BJ (cell line): ENCODE data around the gene PATL1. TPM values are rescaled to one million over a fixed set of nuclear protein-coding genes. Genes with fewer than 3 reads are reported as not detected.

ENCODE experiments used
- CTCF ChIA-PET: fragments of 350-600 bp; formaldehyde crosslinking; extraction: SDS; loops from one replicate; lab custom pipeline; 2021; ENCODE audit warnings: antibody characterized with exemption, inconsistent platforms; lab: Yijun Ruan, JAX
- POLR2A ChIA-PET: fragments of 300-600 bp; sonication (Branson Sonifier 250); formaldehyde crosslinking; extraction: SDS; loops from one replicate; lab custom pipeline; 2021; ENCODE audit warnings: antibody characterized with exemption; lab: Charles Lee
- DNase-seq: peaks from one replicate; pipeline ENCODE4 v3.0.0-alpha.2; 2011; ENCODE audit warnings: low read depth
- H3K27me3 ChIP-seq: 2 replicates; pipeline ENCODE4 v1.6.0; 2011; ENCODE audit warnings: low read length; ENCODE audit not compliant: control insufficient read depth, insufficient read depth
- H3K36me3 ChIP-seq: 2 replicates; pipeline ENCODE4 v1.5.1; 2011; ENCODE audit warnings: low read length; ENCODE audit not compliant: control insufficient read depth, insufficient read depth
- H3K4me3 ChIP-seq: 2 replicates; pipeline ENCODE4 v1.5.1; 2011; ENCODE audit warnings: low read depth, mild to moderate bottlenecking, control low read depth, low read length
- CTCF ChIP-seq: IDR thresholded peaks from 2 replicates; pipeline ENCODE4 v1.5.1; 2011; ENCODE audit warnings: low read depth, mild to moderate bottlenecking, control low read depth, inconsistent platforms, low read length, moderate library complexity; ENCODE audit not compliant: insufficient read depth
- polyA plus RNA-seq: library from polyadenylated mRNA; depleted of rRNA; stranded (reverse); fragments of >200 nt; gene quantifications from 2 replicates; pipeline ENCODE4 v1.2.3, GENCODE V29; 2011

PATL1 gene
- polyA plus RNA-seq, 1 experiment, result 34.3 TPM

GRCh38 chr11:59680287-59681154 is 11.7 kb upstream of the PATL1 start:
- no peak for DNase-seq
- ChIA-PET CTCF (interaction anchor here (0.6 to 2.5 kb wide), 15 partner anchors 9 to 252 kb away, joined by 3 to 24 read pairs (median 4); partner anchors contain the start of gene PATL1), POLR2A (interaction anchor here (0.6 kb wide), 1 partner anchor 11 kb away, joined by 14 read pairs; no protein-coding TSS in a partner anchor)
- Histone ChIP-seq H3K27me3 (no peaks in the 10 kb centered on the region), H3K4me3 (no peak overlapping the region), H3K36me3 (no peaks in the 10 kb centered on the region)
- peak; percentile 92 for TF ChIP-seq CTCF

GRCh38 chr11:59679347-59679746 is 10.5 kb upstream of the PATL1 start:
- ChIA-PET CTCF (interaction anchor here (1.0 to 2.5 kb wide), 4 partner anchors 8 to 142 kb away, joined by 3 to 24 read pairs (median 8); no protein-coding TSS in a partner anchor), POLR2A (no interaction called here)
- Histone ChIP-seq H3K27me3 (no peaks in the 10 kb centered on the region), H3K4me3 (no peak overlapping the region), H3K36me3 (no peaks in the 10 kb centered on the region)
- DNase-seq, result no peak
- TF ChIP-seq CTCF, result no peak

GRCh38 chr11:59678813-59679165 is 10.0 kb upstream of the PATL1 start:
- ChIA-PET CTCF (interaction anchor here (1.9 to 2.5 kb wide), 2 partner anchors 22 to 142 kb away, joined by 4 to 24 read pairs; no protein-coding TSS in a partner anchor), POLR2A (no interaction called here)
- no peaks in the 10 kb centered on the region for H3K36me3 ChIP-seq
- no peak for TF ChIP-seq CTCF
- no peak overlapping the region for H3K4me3 ChIP-seq
- no peak for DNase-seq
- no peaks in the 10 kb centered on the region for H3K27me3 ChIP-seq

GRCh38 chr11:59678118-59678812 is 9.4 kb upstream of the PATL1 start:
- TF ChIP-seq CTCF, result 0 out of 2 replicates have a peak, but pooled peaks have one; percentile 2
- POLR2A ChIA-PET, result no interaction called here
- no peak for DNase-seq

GRCh38 chr11:59676205-59676604 is 7.4 kb upstream of the PATL1 start:
- CTCF ChIA-PET, result interaction anchor here (2.0 kb wide), 1 partner anchor 139 kb away, joined by 5 read pairs; no protein-coding TSS in a partner anchor
- Histone ChIP-seq H3K27me3 (no peaks in the 10 kb centered on the region), H3K4me3 (no peak overlapping the region), H3K36me3 (no peaks in the 10 kb centered on the region)
- DNase-seq, result no peak
- no peak for TF ChIP-seq CTCF
- POLR2A ChIA-PET, result no interaction called here

More at GRCh38 chr11:59678118-59678812, 9.4 kb upstream of the PATL1 start:
- Histone ChIP-seq H3K36me3 (no peaks in the 10 kb centered on the region), H3K4me3 (no peak overlapping the region), H3K27me3 (no peaks in the 10 kb centered on the region)
- CTCF ChIA-PET, result interaction anchor here (1.2 to 1.9 kb wide), 3 partner anchors 10 to 507 kb away, joined by 3 to 4 read pairs (median 3); partner anchors contain the start of genes DTX4 and PATL1
